GM18498 (cell line): ENCODE results near the gene GNA15.
"Not testable (repeated sequence)": the region's sequence is repeated elsewhere in the genome, so short reads cannot be mapped to it uniquely, and the experiment has no call there.

Source experiments
- ATAC-seq: cut with Tn5 transposase; IDR thresholded peaks from one replicate; pipeline ENCODE4 v1.9.1; 2021; ENCODE audit warnings: mild to moderate bottlenecking, moderate library complexity; ENCODE audit not compliant: unreplicated experiment

The GNA15 gene

DNA sequence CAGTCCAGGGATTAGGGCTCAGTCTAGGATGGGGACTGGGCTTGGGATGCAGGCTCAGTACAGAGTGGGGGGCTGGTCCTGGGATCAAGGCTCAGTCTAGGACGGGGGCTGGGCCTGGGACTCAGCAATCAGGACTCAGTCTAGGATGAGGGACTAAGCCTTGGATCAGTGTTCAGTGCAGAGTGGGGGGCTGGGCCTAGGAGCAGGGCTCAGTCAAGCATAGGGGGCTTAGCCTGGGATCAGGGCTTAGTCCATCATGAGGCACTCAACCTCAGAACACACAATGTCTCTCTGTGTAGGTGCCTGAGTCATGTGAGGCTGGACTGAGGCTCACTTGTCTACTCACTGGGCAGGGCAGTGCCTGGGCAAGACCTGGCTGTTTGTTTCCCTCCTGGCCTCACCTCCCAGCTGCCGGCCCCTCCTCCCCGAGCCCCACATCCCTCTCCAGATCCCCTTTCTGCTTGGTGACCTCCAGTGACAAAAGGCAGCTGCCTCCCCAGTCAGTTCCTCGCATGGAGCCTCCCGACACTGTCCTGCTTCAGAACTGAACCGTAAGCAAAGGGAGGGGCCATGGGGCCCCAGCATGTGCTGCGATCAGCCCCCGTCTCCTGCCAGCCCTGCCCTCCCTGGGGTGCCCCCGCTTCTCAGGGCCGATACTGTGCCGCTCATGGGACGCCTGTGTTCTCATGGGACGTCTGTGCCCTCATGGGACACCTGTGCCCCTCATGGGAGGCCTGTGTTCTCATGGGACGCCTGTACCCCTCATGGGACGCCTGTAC is 36.2 kb downstream of the GNA15 start:
- ATAC-seq, result no peak

DNA sequence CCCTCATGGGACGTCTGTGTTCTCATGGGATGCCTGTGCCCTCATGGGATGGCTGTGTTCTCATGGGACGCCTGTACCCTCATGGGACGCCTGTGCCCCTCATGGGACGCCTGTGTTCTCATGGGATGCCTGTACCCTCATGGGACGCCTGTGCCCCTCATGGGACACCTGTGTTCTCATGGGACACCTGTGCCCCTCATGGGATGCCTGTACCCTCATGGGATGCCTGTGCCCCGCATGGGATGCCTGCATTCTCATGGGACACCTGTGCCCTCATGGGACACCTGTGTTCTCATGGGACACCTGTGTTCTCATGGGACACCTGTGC is 36.8 kb downstream of the GNA15 start:
- not testable (repeated sequence) for ATAC-seq

DNA sequence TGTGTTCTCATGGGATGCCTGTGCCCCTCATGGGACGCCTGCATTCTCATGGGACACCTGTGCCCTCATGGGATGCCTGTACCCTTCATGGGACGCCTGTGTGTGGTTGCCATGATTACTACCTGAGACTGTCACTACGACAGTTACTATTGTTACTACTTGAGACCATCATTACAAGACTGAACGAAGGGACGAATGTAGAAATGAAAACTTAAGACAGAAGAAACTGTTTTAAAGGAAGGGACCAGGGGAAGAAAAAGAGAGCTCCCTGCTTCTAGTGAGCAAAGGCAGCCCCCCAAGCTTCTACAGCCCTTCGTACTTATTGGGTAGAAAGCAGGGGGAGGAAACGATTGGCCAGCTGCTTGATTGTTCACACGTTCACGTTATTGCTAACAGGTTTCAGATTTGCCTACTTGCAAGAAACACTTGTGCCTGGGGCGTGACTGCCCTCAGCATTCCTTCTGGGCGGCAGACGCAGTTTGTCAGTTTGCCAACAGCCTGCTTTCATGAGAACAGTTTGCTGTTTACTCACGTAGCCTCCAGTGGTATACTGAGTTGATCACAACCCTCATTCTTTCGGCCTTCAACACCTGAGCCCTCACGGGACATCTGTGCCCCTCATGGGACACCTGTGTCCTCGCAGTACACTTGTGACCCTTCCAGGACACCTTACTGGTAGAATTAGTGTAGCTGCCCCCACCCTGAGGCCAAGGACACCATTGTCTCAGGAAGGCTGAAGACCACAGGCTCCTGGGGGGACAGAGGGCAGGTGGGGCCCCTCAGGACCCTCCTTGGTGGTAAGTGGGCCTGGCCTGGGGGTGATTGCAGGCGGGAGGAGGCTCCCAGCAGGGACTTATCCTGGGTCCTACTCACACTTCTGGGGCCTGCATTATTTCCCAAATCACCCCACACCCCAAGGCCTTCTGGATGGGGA is 40.2 kb downstream of the GNA15 start:
- ATAC-seq, result no peak

DNA sequence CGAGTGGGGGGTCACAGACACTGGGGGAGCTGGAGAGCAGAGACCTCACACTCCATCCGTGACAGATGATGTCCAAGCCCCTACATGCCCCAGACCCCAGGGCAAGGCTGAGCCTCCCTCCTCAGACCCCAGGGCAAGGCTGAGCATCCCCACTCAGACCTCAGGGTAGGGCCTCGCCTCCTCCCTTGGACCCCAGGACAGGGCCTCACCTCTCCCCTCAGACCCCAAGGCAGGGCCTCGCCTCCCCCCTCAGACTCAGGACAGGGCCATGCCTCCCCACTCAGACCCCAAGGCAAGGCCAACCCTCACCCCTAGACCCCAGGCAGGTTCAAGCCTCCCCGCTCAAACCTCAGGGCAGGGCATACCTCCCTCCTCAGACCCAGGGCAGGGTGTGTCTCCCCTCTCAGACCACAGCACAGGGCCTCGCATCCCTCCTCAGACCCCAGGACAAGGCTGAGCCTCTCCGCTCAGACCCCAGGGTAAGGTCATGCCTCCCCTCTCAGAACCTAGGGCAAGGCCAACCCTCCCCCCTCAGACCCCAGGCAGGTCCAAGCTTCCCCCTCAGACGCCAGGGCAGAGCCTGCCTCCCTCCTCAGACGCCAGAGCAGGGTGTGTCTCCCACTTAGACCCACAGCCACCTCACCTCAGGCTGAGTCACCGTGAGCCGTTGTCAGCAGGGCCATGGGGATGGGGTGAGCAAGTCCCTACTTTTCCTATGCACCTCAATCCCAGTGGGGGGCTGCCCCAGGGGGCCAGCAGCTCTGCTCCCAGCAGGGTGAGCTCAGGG is 41.1 kb downstream of the GNA15 start:
- no peak for ATAC-seq

GRCh38 chr19:3178377-3178972 is 42.6 kb downstream of the GNA15 start, which contains the start of gene S1PR4:
Gene S1PR4, plus strand, starts transcription at chr19:3178769. Its CDS starts 24 bp downstream, at chr19:3178793.
- peak; percentile 42 for ATAC-seq

GRCh38 chr19:3178973-3179738 is 43.3 kb downstream of the GNA15 start:
- ATAC-seq, result peak; percentile 15

GRCh38 chr19:3179739-3180293 is 44.0 kb downstream of the GNA15 start:
- ATAC-seq, result peak; percentile 11

DNA sequence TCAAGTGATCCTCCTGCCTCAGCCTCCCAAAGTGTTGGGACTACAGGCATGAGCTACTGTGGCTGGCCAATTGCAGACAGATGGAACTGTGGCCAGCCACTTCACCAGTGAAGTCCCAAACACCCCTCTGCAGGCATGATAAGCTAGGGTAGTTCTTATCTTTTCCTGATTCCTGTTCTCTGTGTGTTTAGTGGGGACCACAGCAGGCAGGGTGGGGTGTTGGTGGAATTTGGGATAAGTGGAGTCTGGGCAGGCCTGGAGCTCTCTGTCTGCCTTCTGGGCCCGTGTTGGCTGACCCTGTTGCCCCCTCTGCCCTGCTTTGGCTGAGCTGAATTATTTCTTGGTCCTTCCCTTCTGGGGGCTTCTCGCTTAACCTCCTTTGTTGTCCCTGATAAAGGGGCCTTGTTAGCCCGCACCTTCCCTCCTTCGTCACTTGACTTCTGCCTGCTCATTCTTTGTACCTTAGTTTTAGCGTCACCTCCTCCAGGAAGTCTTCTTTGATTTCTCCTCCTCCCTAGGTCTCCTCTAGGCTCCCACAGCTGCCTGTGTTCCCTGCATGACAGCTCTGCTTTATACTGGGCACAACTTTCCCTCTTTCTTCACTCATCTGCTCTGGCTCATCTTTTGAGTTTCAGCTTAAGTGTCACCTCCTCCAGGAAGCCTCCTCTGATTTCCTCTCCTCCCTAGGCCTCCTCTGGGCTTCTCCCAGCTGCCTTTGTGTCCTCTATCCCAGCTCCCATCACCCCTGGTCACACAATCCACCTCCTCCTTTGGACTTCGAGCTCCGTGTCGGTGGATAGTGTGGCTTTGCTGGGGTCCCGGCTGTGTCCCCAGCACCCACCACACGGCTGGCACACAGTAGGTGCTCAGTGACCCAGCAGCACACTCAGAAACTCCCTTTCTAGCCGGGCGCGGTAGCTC is 48.1 kb downstream of the GNA15 start:
- no peak for ATAC-seq

- peak; percentile 34 for ATAC-seq
Measured at GRCh38 chr19:3184847-3185460, 49.1 kb downstream of the GNA15 start.

- peak; percentile 80 for ATAC-seq
Measured at GRCh38 chr19:3185461-3186159, 49.8 kb downstream of the GNA15 start, which contains the start of gene NCLN. Gene NCLN, plus strand, starts transcription at chr19:3185930. Its CDS starts 101 bp downstream, at chr19:3186031.

- no peak for ATAC-seq
Measured at GRCh38 chr19:3186160-3186688, 50.4 kb downstream of the GNA15 start.

DNA sequence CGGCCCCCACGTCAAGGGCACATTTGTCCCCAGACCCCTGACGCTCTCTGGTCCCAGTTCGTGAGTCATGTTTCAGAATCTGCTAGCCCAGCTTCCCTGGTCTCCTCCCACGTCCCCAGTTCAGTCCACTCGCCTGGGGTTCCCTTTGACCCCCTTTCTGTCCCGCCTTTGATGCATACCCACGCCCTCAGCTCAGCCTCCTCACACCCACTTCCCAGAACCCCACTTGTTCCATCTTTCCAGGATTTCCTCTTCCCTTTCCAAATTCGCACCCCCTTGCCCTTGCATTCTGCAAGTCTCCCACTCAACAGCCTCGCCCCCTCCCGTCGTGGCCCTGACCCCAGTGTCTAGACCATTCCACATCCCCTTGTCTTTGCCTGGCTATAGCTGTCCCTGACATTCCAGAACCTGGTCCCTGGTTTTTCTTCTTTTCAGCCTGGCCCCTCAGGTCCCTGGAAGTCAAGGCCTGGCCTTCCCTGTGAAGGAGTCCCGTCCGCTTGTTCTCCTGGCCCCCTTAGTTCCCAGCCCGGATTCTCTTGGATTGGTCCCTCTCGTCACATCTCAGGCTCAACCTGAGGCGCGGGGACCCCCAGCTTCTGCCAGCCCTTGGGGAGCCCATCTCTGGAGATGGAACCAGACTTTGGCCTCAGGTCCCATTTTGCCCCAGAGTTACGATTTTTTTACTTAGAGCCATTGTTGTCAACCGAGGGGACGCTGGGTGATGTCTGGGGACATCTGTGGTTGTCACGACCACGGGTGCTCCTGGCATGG is 51.2 kb downstream of the GNA15 start:
- ATAC-seq, result no peak

GRCh38 chr19:3187662-3188511 is 52.1 kb downstream of the GNA15 start:
- no peak for ATAC-seq

GRCh38 chr19:3188627-3189596 is 53.1 kb downstream of the GNA15 start:
- no peak for ATAC-seq
